Heart right ventricle (tissue), 16 donors: Measurements from ENCODE around the gene TM9SF2. TPM values are rescaled to one million over a fixed set of nuclear protein-coding genes. Genes with fewer than 3 reads are reported as not detected.
A peak's percentile ranks its signal among the peaks of the same experiment; 100 is the strongest.
"Not testable (repeated sequence)": the region's sequence is repeated elsewhere in the genome, so short reads cannot be mapped to it uniquely, and the experiment has no call there.

ENCODE experiments used
- ATAC-seq, 8 donors: fragments of 200-7000 bp; cut with Tn5 transposase; one replicate each; pipeline ENCODE4 v1.9.1; 2020; ENCODE audit warnings: mild to moderate bottlenecking in 8 of 8, moderate library complexity in 8 of 8, moderate number of reproducible peaks in 1 of 8
- DNase-seq, 2 donors: peaks; one replicate each; pipeline ENCODE4 v3.0.0-alpha.2; 2020
- H3K27ac ChIP-seq, 10 donors: fragments of 200-600 bp; sonication (generic) in 2 of 10; one replicate each; pipeline versions ENCODE4 v1.5.0 to v1.8.0; 2020 to 2022; ENCODE audit warnings: mild to moderate bottlenecking in 3 of 10
- H3K27me3 ChIP-seq, 7 donors: fragments of 200-600 bp; one replicate each; pipeline ENCODE4 v1.8.0; 2021 to 2022; ENCODE audit warnings: mild to moderate bottlenecking in 2 of 7
- H3K36me3 ChIP-seq, 9 donors: fragments of 200-600 bp; sonication (generic) in 1 of 9; one replicate each; pipeline versions ENCODE4 v1.5.0 to v1.8.0; 2020 to 2022; ENCODE audit warnings: mild to moderate bottlenecking in 2 of 9
- H3K4me1 ChIP-seq, 9 donors: fragments of 200-600 bp; sonication (generic) in 1 of 9; one replicate each; pipeline versions ENCODE4 v1.5.0 to v1.8.0; 2020 to 2022; ENCODE audit warnings: mild to moderate bottlenecking in 4 of 9
- H3K4me3 ChIP-seq, 10 donors: fragments of 200-600 bp; sonication (generic) in 2 of 10; one replicate each; pipeline versions ENCODE4 v1.5.0 to v1.8.0; 2020 to 2022; ENCODE audit warnings: mild to moderate bottlenecking in 7 of 10, moderate library complexity in 2 of 10
- H3K9me3 ChIP-seq, 11 donors: fragments of 200-600 bp in 10 of 11; sonication (generic) in 2 of 11; one replicate each; pipeline versions ENCODE4 v1.5.0 to v1.8.0; 2013 to 2022; ENCODE audit warnings: mild to moderate bottlenecking in 2 of 11, control low read depth in 1 of 11, moderate library complexity in 1 of 11
- CTCF ChIP-seq, 9 donors: fragments of 200-600 bp; sonication (generic) in 2 of 9; IDR thresholded peaks; one replicate each; pipeline versions ENCODE4 v1.5.0 to v1.8.0; 2021 to 2022; ENCODE audit warnings: antibody characterized with exemption in 9 of 9, mild to moderate bottlenecking in 5 of 9, moderate library complexity in 1 of 9
- WGBS, 2 donors: extraction: QIAGEN DNeasy Blood & Tissue Kit; methylation state at CpG; one replicate each; pipeline ENCODE4 v1.1.7; 2013; ENCODE audit warnings: inconsistent platforms in 1 of 2; 5-methylcytosine and 5-hydroxymethylcytosine counted together
- intact Hi-C, 10 donors: fragments of 100-400 bp; cut with DNase I; formaldehyde crosslinking; loops; one replicate each; pipeline versions ENCODE4 v1.11.1 to v1.14.2; 2022
- long read RNA-seq, 3 donors: library from polyadenylated mRNA; unstranded; transcript quantifications; one replicate each; pipeline ENCODE4 v2.0.0, GENCODE V29; 2020 to 2021
- polyA plus RNA-seq, 2 donors: library from polyadenylated mRNA; stranded (reverse); fragments of 200-250 nt; gene quantifications; one replicate each; pipeline ENCODE4 v1.2.3, GENCODE V29; 2013
- total RNA-seq, 10 donors: library from RNA; stranded (reverse); fragmentation: NEBNext Ultra II Directional in 3 of 10; extraction: Animal tissue kit (Norgen Biotek cat#: 25700) in 3 of 10; gene quantifications; one replicate each; pipeline versions ENCODE4 v1.2.1 to v1.2.4, GENCODE V29; 2021 to 2023
- donor health status: Arrhythmogenic right ventricular cardiomyopathy.
- donor health status: ischemic (EF 13 %, LVEDD 7.1; RV severe dilation, severe dysfunction).
- donor health status: healthy with polysubstance abuse.
- donor health status: DM: no; HTN: yes; CAD: no.
- donor health status: DM: no; HTN: no; CAD: no.
- donor health status: ischemic (EF 25% LVEDD 6.9; RV normal size, moderate dysfunction).
- donor health status: ischemic (EF 25% LVEDD 5.7; RV mildly dilated, moderate dysfunction).
- donor health status: healthy.
- donor health status: DM: yes; HTN: yes; CAD: no.
- donor health status: Ischemic cardiomyopathy.
- donor health status: ischemic (EF 35%, LVEDD 5.7; RV mildly dilated, moderate dysfunction).
- donor health status: nonischemic (EF 11% LVEDD 7.7; RV severe dilation, severe dysfunction).
- donor health status: DM: yes; HTN: yes; CAD: no.
- donor health status: PGD.
- donor health status: ischemic (EF 29% LVEDD 5.4; RV normal size, mild dysfunction).
- donor health status: nonischemic (EF 23%, LVEDD 6.1; RV moderate dilation, normal function).

The TM9SF2 gene
- total RNA-seq (10 to 100 TPM; 51.7 to 78.8 (median 62.8) TPM), polyA plus RNA-seq (10 to 100 TPM; 27.9 to 53.0 TPM)
- long read RNA-seq, donor 1, transcript TM9SF2-201 (17 exons, 3,430 nt), result major isoform, 262 of 292 reads
- long read RNA-seq, donor 1, partial matches to known transcripts, result 16 of 292 reads
- long read RNA-seq, donor 1, other reads (novel, unspliced or antisense), result 14 of 292 reads
- long read RNA-seq, donor 2, transcript TM9SF2-201 (17 exons, 3,430 nt), result major isoform, 237 of 278 reads
- long read RNA-seq, donor 2, partial matches to known transcripts, result 28 of 278 reads
- long read RNA-seq, donor 2, other reads (novel, unspliced or antisense), result 12 of 278 reads
- long read RNA-seq, donor 3, transcript TM9SF2-201 (17 exons, 3,430 nt), result major isoform, 432 of 487 reads
- long read RNA-seq, donor 3, partial matches to known transcripts, result 34 of 487 reads
- long read RNA-seq, donor 3, other reads (novel, unspliced or antisense), result 21 of 487 reads

DNA sequence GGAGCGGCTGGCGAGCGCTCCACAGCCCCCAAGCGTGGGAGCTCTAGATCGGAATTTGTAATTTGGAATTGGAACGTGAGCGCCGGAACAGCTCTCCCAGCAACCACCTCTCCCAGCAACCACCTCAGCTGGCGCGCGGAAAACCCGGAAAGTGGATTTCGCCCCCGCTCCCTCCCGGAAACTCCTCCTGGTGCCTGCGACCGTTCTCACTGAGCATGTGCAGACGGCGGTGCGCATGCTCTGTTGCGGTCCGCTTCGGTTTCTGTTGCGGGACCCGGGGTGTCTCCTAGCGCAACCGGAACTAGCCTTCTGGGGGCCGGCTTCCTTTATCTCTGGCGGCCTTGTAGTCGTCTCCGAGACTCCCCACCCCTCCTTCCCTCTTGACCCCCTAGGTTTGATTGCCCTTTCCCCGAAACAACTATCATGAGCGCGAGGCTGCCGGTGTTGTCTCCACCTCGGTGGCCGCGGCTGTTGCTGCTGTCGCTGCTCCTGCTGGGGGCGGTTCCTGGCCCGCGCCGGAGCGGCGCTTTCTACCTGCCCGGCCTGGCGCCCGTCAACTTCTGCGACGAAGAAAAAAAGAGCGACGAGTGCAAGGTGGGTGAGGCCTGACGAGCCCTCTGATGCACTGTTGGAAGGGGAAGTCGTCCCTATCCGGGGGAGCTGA lies at the start of gene TM9SF2:
TM9SF2 (plus strand) TSS at position 289 of the 664 bp plus-strand sequence; CDS start at position 424, 135 bp downstream.
- DNase-seq, result peak; percentile 98 to 99
- peaks cover 0 to 6% (median 0%) of the 10 kb centered on the region in 11 donors for H3K9me3 ChIP-seq
- no peaks in the 10 kb centered on the region for H3K36me3 ChIP-seq
- TF ChIP-seq CTCF (IDR thresholded peaks at IDR 0.05), result no peak
- peaks cover 3 to 86% (median 64%) of the 10 kb centered on the region in 9 donors for H3K4me1 ChIP-seq
- 0% methylated on average over 55 of the region's 55 CpGs for WGBS, 2 donors
- intact Hi-C loops, result loop anchor here in 3 of 10 donors (5.0 kb wide), 2 partner anchors 59 to 106 kb away; partner anchors contain the start of gene CLYBL (in 1 of the 3)
- ATAC-seq, result peak; percentile 87 to 92 (median 90)
- H3K27ac ChIP-seq, result peak within 1 kb of the TSS; percentile 59 to 95 (median 88)
- peak within 1 kb of the TSS; percentile 57 to 96 (median 88) for H3K4me3 ChIP-seq
- no peaks in the 10 kb centered on the region for H3K27me3 ChIP-seq

- DNase-seq, result no peak
- peaks cover 0 to 22% (median 0%) of the 10 kb centered on the region in 7 donors for H3K27me3 ChIP-seq
- intact Hi-C loops, result no loop called here
- H3K4me1 ChIP-seq, result no peaks in the 10 kb centered on the region
- no peak overlapping the region for H3K4me3 ChIP-seq
- H3K9me3 ChIP-seq, result peaks cover 0 to 8% (median 0%) of the 10 kb centered on the region in 11 donors
- no peak for TF ChIP-seq CTCF (IDR thresholded peaks at IDR 0.05)
- ATAC-seq, result no peak
- no peak overlapping the region for H3K27ac ChIP-seq
- 81 to 86% methylated on average over 9 of the region's 9 CpGs for WGBS, 2 donors
- no peaks in the 10 kb centered on the region for H3K36me3 ChIP-seq
Observed at GRCh38 chr13:99454518-99455183, 46.6 kb upstream of the TM9SF2 start.

- 83 to 85% methylated on average over 10 of the region's 10 CpGs for WGBS, 2 donors
- Histone ChIP-seq H3K4me3 (no peak overlapping the region), H3K36me3 (no peaks in the 10 kb centered on the region), H3K4me1 (peaks cover 0 to 9% (median 0%) of the 10 kb centered on the region in 9 donors), H3K27me3 (peaks cover 0 to 6% (median 0%) of the 10 kb centered on the region in 7 donors), H3K27ac (no peak overlapping the region), H3K9me3 (peaks cover 0 to 8% (median 0%) of the 10 kb centered on the region in 11 donors)
- intact Hi-C loops, result no loop called here
- no peak for ATAC-seq
- DNase-seq, result no peak
- no peak for TF ChIP-seq CTCF (IDR thresholded peaks at IDR 0.05)
Observed at GRCh38 chr13:99459099-99459850, 42.0 kb upstream of the TM9SF2 start.

- H3K36me3 ChIP-seq, H3K9me3 ChIP-seq, H3K27me3 ChIP-seq, DNase-seq, ATAC-seq, intact Hi-C loops, H3K4me3 ChIP-seq: not testable (repeated sequence)
- Histone ChIP-seq H3K4me1 (peaks cover 0 to 20% (median 0%) of the 10 kb centered on the region in 9 donors), H3K27ac (peak overlapping the region in 1 of 10 donors; percentile 29)
- WGBS, 2 donors, result 59 to 68% methylated on average over 4 of the region's 4 CpGs
Observed at GRCh38 chr13:99460802-99461201, 40.5 kb upstream of the TM9SF2 start.
